ENCODE data around the gene ARFIP2. TPM values are rescaled to one million over a fixed set of nuclear protein-coding genes. Genes with fewer than 3 reads are reported as not detected.

The ARFIP2 gene
- polyA plus RNA-seq, 4 donors, result 63.9 to 71.0 (median 68.1) TPM

- no peak for DNase-seq (ENCODE audit: low read depth in 4 of 4, low spot score in 3 of 4)
Observed at GRCh38 chr11:6448574-6448973, 32.6 kb downstream of the ARFIP2 start.

- DNase-seq (ENCODE audit: low read depth in 4 of 4, low spot score in 3 of 4), result no peak
Observed at GRCh38 chr11:6443269-6444003, 37.7 kb downstream of the ARFIP2 start.

GRCh38 chr11:6442441-6442840, 38.7 kb downstream of the ARFIP2 start:
- no peak for DNase-seq (ENCODE audit: low read depth in 4 of 4, low spot score in 3 of 4)

GRCh38 chr11:6440906-6441358, 40.2 kb downstream of the ARFIP2 start, which contains the start of gene HPX:
Gene HPX (minus strand): TSS chr11:6440987. CDS start chr11:6440963, 24 bp downstream.
- no peak for DNase-seq (ENCODE audit: low read depth in 4 of 4, low spot score in 3 of 4)

GRCh38 chr11:6438979-6439571, 42.1 kb downstream of the ARFIP2 start:
- no peak for DNase-seq (ENCODE audit: low read depth in 4 of 4, low spot score in 3 of 4)

GRCh38 chr11:6437993-6438392, 43.1 kb downstream of the ARFIP2 start:
- DNase-seq (ENCODE audit: low read depth in 4 of 4, low spot score in 3 of 4), result no peak

- DNase-seq (ENCODE audit: low read depth in 4 of 4, low spot score in 3 of 4), result no peak
Observed at GRCh38 chr11:6437423-6437822, 43.7 kb downstream of the ARFIP2 start.

- DNase-seq (ENCODE audit: low read depth in 4 of 4, low spot score in 3 of 4), result no peak
Observed at GRCh38 chr11:6433998-6434660, 47.0 kb downstream of the ARFIP2 start.

- no peak for DNase-seq (ENCODE audit: low read depth in 4 of 4, low spot score in 3 of 4)
Observed at GRCh38 chr11:6431861-6432260, 49.3 kb downstream of the ARFIP2 start.

- no peak for DNase-seq (ENCODE audit: low read depth in 4 of 4, low spot score in 3 of 4)
Observed at GRCh38 chr11:6427516-6427915, 53.6 kb downstream of the ARFIP2 start.

Other genes starting within 250 kb of the ARFIP2 start
- 10 to 100 TPM; 47.6 to 53.7 (median 51.2) TPM for gene FHIP1B, start 246.7 kb downstream of the ARFIP2 start, polyA plus RNA-seq (ENCODE audit: insufficient read length in 4 of 4)
- gene CNGA4, start 242.2 kb downstream of the ARFIP2 start, polyA plus RNA-seq (ENCODE audit: insufficient read length in 4 of 4), result under 1 TPM; 0.23 to 0.32 (median 0.28) TPM
- under 1 TPM; 0.51 to 0.96 (median 0.69) TPM for gene CCKBR, start 221.5 kb downstream of the ARFIP2 start, polyA plus RNA-seq (ENCODE audit: insufficient read length in 4 of 4)
- 10 to 100 TPM; 14.3 to 26.3 (median 16.0) TPM for gene CAVIN3, start 160.8 kb downstream of the ARFIP2 start, polyA plus RNA-seq (ENCODE audit: insufficient read length in 4 of 4)
- 10 to 100 TPM; 33.0 to 38.7 (median 34.7) TPM for gene SMPD1, start 90.9 kb downstream of the ARFIP2 start, polyA plus RNA-seq (ENCODE audit: insufficient read length in 4 of 4)
- gene APBB1, start 62.2 kb downstream of the ARFIP2 start, polyA plus RNA-seq (ENCODE audit: insufficient read length in 4 of 4), result 10 to 100 TPM; 52.2 to 64.6 (median 54.0) TPM
- gene HPX, start 40.3 kb downstream of the ARFIP2 start, polyA plus RNA-seq (ENCODE audit: insufficient read length in 4 of 4), result 1 to 10 TPM; 2.2 to 4.2 (median 2.7) TPM
- gene TRIM3, start 7.4 kb downstream of the ARFIP2 start, polyA plus RNA-seq (ENCODE audit: insufficient read length in 4 of 4), result 10 to 100 TPM; 18.6 to 22.5 (median 20.0) TPM
- 10 to 100 TPM; 39.0 to 43.1 (median 41.2) TPM for gene TIMM10B, start 170 bp upstream of the ARFIP2 start, polyA plus RNA-seq (ENCODE audit: insufficient read length in 4 of 4)
- gene DNHD1, start 15.9 kb upstream of the ARFIP2 start, polyA plus RNA-seq (ENCODE audit: insufficient read length in 4 of 4), result 1 to 10 TPM; 5.8 to 9.7 (median 7.5) TPM
- gene RRP8, start 122.3 kb upstream of the ARFIP2 start, polyA plus RNA-seq (ENCODE audit: insufficient read length in 4 of 4), result 10 to 100 TPM; 22.4 to 25.4 (median 23.9) TPM
- gene ILK, start 122.4 kb upstream of the ARFIP2 start, polyA plus RNA-seq (ENCODE audit: insufficient read length in 4 of 4), result 100 to 1,000 TPM; 153 to 162 (median 160) TPM
- 10 to 100 TPM; 80.5 to 97.0 (median 87.3) TPM for gene TAF10, start 130.9 kb upstream of the ARFIP2 start, polyA plus RNA-seq (ENCODE audit: insufficient read length in 4 of 4)
- gene TPP1, start 138.1 kb upstream of the ARFIP2 start, polyA plus RNA-seq (ENCODE audit: insufficient read length in 4 of 4), result 100 to 1,000 TPM; 123 to 144 (median 129) TPM
- gene DCHS1, start 174.5 kb upstream of the ARFIP2 start, polyA plus RNA-seq (ENCODE audit: insufficient read length in 4 of 4), result 10 to 100 TPM; 33.1 to 39.1 (median 33.5) TPM
- gene MRPL17, start 202.0 kb upstream of the ARFIP2 start, polyA plus RNA-seq (ENCODE audit: insufficient read length in 4 of 4), result 10 to 100 TPM; 71.2 to 82.0 (median 73.2) TPM